Measurements from ENCODE around the gene PVALEF.

DNA sequence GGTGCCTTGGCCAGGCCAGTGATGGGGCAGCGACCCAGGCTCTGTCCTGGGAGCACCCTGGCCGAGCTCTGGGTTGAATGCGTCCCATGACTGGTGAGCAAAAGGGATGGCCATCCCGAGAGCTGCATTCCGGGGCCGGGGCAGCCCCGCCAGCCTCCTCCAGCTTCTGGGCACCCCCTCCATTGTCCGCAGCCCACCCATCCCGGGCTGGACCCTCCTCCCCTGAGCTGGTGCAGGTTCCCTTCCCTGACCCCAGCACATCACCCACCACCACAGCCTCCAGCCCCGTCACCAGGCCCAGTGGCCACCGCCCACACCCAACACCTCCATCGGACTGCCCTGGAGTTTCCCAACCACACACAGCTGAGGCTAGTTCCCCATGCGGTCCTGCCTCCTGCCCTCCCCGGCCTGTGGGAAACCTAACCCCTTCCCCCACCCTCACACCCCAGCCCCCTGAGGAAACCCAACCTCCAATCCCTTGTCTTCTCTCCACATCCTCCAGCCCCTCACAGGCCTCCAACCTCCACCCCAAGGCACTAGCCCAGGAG is 16.2 kb upstream of the PVALEF start:
- TF ChIP-seq, protein P1, sequence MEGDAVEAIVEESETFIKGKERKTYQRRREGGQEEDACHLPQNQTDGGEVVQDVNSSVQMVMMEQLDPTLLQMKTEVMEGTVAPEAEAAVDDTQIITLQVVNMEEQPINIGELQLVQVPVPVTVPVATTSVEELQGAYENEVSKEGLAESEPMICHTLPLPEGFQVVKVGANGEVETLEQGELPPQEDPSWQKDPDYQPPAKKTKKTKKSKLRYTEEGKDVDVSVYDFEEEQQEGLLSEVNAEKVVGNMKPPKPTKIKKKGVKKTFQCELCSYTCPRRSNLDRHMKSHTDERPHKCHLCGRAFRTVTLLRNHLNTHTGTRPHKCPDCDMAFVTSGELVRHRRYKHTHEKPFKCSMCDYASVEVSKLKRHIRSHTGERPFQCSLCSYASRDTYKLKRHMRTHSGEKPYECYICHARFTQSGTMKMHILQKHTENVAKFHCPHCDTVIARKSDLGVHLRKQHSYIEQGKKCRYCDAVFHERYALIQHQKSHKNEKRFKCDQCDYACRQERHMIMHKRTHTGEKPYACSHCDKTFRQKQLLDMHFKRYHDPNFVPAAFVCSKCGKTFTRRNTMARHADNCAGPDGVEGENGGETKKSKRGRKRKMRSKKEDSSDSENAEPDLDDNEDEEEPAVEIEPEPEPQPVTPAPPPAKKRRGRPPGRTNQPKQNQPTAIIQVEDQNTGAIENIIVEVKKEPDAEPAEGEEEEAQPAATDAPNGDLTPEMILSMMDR (IDR thresholded peaks at IDR 0.05) = no peak
- no peak for TF ChIP-seq POLR2A (IDR thresholded peaks at IDR 0.05)

Measured in heart left ventricle (tissue), 13 donors.